NCI-H748 (cell line): ENCODE results near the gene SHOC2.

ENCODE experiments used
- DNase-seq: peaks from one replicate; lab custom pipeline; 2025; ENCODE audit not compliant: unreplicated experiment; lab: John Stamatoyannopoulos, UW

SHOC2 gene

GRCh38 chr10:110944792-110945396 is 25.5 kb downstream of the SHOC2 start:
- DNase-seq, result no peak

DNA sequence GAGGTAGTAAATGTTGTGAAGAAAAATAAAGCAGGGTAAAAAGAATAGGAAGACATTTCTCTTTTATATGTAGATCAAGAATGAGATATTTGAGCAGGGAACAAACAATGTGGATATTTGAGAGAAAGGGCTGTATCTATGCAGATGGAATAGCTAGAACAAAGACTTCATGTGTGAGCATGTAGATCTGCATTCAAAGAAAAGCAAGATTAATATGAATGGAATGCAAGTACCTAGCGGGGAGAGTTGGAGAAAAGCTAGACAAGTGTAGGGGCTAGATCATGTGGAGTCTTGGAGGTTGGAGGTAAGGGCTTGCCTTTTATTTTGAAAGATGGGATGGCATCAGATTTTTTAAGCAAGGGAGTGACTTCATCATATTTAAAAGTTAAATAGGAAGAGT is 27.1 kb downstream of the SHOC2 start:
- DNase-seq, result no peak

GRCh38 chr10:110947061-110947595 is 27.7 kb downstream of the SHOC2 start:
- DNase-seq, result no peak

GRCh38 chr10:110951381-110951780 is 32.0 kb downstream of the SHOC2 start:
- DNase-seq, result no peak

- DNase-seq, result no peak
These were observed 38.2 kb downstream of the SHOC2 start for GRCh38 chr10:110957606-110958005.

GRCh38 chr10:110959379-110960332 is 40.3 kb downstream of the SHOC2 start:
- DNase-seq, result no peak

GRCh38 chr10:110960333-110960712 is 40.9 kb downstream of the SHOC2 start:
- DNase-seq, result no peak

DNA sequence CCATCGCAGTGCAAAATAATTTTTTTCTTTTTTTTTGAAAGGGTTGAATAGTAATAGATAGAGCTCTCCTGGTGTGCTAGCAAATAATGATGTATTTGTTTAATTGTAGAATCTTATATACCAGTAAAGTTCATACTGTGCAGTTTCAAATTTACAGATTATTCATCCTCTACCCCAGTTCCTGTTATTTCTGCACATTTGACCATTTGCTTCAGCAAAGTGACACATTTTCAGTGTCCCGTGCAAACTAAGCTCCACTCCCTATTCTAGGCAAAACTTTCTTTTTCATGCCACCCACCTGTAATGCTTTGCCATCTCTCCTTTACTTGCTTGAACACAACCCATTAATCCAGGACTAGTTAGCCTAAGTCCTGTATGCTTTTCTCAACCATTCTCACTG is 43.0 kb downstream of the SHOC2 start:
- DNase-seq, result no peak

- no peak for DNase-seq
These were observed 43.8 kb downstream of the SHOC2 start for GRCh38 chr10:110963162-110963561.

DNA sequence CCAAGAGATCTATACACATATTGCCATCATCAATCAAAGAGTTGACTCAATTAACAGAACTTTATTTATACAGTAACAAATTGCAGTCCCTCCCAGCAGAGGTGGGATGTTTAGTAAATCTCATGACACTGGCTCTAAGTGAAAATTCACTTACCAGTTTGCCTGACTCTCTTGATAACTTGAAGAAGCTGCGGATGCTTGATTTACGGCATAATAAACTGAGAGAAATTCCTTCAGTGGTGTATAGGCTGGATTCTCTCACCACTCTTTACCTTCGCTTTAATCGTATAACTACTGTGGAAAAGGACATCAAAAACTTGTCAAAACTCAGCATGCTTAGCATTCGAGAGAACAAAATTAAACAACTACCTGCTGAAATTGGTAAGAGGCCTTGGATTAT is 45.3 kb downstream of the SHOC2 start:
- DNase-seq, result no peak

DNA sequence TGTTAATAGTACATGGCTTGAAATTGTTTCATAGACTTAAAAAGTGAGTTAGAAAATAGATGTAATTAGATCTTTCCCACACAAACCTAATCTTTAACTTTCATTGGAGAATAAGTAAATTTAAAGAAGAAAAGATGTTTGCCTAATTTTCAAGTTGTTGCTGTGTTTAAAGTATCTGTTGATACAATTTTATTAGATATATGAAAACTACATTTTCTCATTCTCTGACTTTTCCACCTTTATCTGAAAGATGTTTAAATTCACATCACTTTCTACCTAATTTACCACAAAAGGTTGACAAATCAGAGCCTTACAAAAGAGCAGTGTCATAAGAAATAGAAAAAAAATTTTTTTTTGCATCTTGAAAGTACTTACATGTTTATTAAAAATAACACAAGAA is 45.8 kb downstream of the SHOC2 start:
- DNase-seq, result no peak

- DNase-seq, result no peak
These were observed 46.7 kb downstream of the SHOC2 start for GRCh38 chr10:110966146-110966545.

DNA sequence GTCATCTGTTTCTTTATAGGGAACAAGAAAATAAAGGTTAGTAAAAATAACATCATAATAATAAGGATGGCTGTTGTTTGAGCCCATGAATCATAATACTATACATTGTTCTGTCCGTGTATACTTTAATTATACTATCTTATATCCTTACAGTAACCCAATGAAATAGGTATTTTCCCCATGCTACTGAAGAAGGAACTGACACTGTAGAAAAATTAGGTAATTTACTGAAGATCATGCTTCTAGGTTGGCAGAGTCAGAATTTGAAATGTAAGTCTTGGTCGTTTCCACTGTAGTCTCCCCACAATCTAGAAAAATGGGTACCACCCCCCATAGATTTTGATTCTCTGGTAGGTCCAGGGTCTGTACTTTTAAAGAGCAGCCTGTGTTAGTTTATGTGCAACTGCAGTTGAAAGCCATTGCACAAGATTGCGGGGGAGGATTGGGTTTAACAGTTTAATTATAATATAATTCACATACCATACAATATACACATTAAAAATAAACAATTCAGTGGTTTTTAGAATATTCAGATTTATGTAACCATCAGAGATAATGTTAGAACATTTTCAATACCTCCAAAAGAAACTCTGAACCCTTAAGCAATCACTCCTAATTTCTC is 47.7 kb downstream of the SHOC2 start:
- no peak for DNase-seq

- no peak for DNase-seq
These were observed 48.2 kb downstream of the SHOC2 start for GRCh38 chr10:110967645-110968044.

- no peak for DNase-seq
These were observed 49.8 kb downstream of the SHOC2 start for GRCh38 chr10:110969183-110969582.

- DNase-seq, result no peak
These were observed 52.2 kb downstream of the SHOC2 start for GRCh38 chr10:110971638-110972037.

DNA sequence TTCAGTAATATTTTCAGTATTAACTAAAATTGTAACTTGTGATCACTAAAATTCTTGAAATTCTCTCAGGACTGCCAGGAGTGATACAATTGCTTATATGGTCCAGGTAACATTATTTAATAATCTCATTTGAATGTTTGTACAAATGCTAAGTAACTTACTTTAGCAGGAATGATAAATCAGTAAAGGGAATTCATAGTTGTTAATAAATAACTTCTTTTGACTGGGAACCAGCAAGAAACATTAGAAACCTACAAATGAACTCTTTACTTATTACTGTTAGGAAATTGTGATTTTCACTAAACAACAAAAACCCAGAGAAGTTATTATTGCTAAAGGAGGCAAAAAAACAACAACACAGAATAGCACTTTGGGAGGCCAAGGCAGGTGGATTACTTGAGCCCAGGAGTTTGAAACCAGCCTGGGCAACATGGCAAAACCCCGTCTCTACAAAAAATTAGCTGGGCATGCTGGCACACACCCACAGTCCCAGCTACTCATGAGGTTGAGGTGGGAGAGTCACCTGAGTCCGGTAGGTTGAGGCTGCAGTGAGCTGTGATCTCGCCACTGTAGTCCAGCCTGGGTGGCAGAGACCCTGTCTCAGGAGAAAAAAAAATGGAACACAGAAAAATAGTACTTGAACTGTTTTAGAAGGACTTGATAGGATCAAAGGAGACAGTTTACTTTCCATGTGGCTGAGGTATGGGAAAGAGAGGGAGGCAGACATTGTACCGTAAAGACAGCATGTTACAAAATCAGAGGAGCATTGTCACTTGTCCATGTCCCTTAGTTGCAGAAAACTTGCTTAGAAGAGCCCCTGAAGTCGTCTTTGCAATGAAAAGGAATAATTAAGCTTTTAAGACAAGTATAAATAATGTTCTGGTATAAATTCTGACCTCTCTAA is 53.1 kb downstream of the SHOC2 start:
- no peak for DNase-seq

DNA sequence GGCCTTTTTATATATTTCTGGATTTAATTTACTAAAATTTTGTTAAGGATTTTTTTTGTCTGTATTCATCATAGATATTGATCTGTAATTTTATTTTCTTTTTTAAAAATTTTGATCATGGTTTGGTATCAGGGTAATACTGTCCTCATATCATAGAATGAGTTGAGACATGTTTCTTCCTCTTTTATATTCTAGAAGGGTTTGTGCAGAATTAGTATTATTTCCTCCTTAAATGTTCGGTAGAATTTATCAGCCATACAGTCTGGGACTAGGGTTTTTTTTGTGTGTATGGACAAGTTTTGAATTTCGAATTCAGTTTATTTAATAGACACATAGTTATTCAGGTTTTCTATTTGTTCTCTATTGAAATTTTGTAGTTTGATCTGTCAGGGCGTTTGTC is 54.0 kb downstream of the SHOC2 start:
- no peak for DNase-seq

GRCh38 chr10:110976577-110976976 is 57.2 kb downstream of the SHOC2 start:
- DNase-seq, result no peak

GRCh38 chr10:110977662-110978061 is 58.3 kb downstream of the SHOC2 start:
- DNase-seq, result no peak

DNA sequence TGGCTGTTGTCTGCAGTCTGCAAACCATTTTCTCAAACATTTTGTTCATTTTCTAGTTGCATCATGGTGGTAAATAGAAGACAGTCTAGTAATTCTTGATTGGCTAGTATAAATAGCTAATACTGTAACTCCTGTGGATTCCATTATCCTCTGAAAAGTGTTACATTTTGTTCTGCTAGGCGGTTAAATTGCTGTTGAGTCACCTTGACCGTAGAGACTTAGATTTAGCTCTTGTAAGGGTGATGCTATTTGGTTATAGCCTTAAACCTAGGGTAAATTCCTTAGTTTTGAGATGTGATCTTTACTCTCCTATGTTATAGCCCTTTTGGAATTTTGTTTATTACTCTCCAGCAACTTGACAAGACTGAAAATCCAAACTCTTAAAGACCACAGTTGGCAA is 58.8 kb downstream of the SHOC2 start:
- no peak for DNase-seq
